ENCODE data around the gene PCP2.

Gene PCP2

GRCh38 chr19:7633698-7634097, at the start of gene PCP2:
Gene PCP2 (minus strand): TSS chr19:7633719. CDS start chr19:7633457, 262 bp downstream.
- in situ Hi-C loops (cut with MboI; ENCODE audit: low sequenced_read_pairs): no loop called here

GRCh38 chr19:7682175-7682855, 48.8 kb upstream of the PCP2 start:
- in situ Hi-C loops (cut with MboI; ENCODE audit: low sequenced_read_pairs): no loop called here

- in situ Hi-C loops (cut with MboI; ENCODE audit: low sequenced_read_pairs): no loop called here
These were observed 48.0 kb upstream of the PCP2 start for GRCh38 chr19:7681340-7682174.

- in situ Hi-C loops (cut with MboI; ENCODE audit: low sequenced_read_pairs): no loop called here
These were observed 47.3 kb upstream of the PCP2 start, which contains the start of gene TRAPPC5 for GRCh38 chr19:7680606-7681339. Gene TRAPPC5 (plus strand): TSS chr19:7680833. CDS start chr19:7682254, 1,421 bp downstream.

GRCh38 chr19:7679771-7680605, 46.5 kb upstream of the PCP2 start:
- in situ Hi-C loops (cut with MboI; ENCODE audit: low sequenced_read_pairs): no loop called here

- in situ Hi-C loops (cut with MboI; ENCODE audit: low sequenced_read_pairs): no loop called here
These were observed 45.6 kb upstream of the PCP2 start for GRCh38 chr19:7678971-7679751.

GRCh38 chr19:7677669-7678311, 44.3 kb upstream of the PCP2 start:
- in situ Hi-C loops (cut with MboI; ENCODE audit: low sequenced_read_pairs): no loop called here

- in situ Hi-C loops (cut with MboI; ENCODE audit: low sequenced_read_pairs): no loop called here
These were observed 43.3 kb upstream of the PCP2 start, which contains the start of gene MCEMP1 for GRCh38 chr19:7676854-7677253. Gene MCEMP1 (plus strand): TSS chr19:7677090. CDS start chr19:7677121, 31 bp downstream.

- in situ Hi-C loops (cut with MboI; ENCODE audit: low sequenced_read_pairs): no loop called here
These were observed 42.9 kb upstream of the PCP2 start for GRCh38 chr19:7676376-7676775.

- in situ Hi-C loops (cut with MboI; ENCODE audit: low sequenced_read_pairs): no loop called here
These were observed 40.8 kb upstream of the PCP2 start for GRCh38 chr19:7674010-7675005.

GRCh38 chr19:7672522-7672921, 39.0 kb upstream of the PCP2 start:
- in situ Hi-C loops (cut with MboI; ENCODE audit: low sequenced_read_pairs): no loop called here

GRCh38 chr19:7670790-7671189, 37.3 kb upstream of the PCP2 start:
- in situ Hi-C loops (cut with MboI; ENCODE audit: low sequenced_read_pairs): no loop called here

- in situ Hi-C loops (cut with MboI; ENCODE audit: low sequenced_read_pairs): no loop called here
These were observed 36.7 kb upstream of the PCP2 start for GRCh38 chr19:7670150-7670783.

- in situ Hi-C loops (cut with MboI; ENCODE audit: low sequenced_read_pairs): no loop called here
These were observed 36.1 kb upstream of the PCP2 start for GRCh38 chr19:7669641-7670040.

GRCh38 chr19:7668842-7669241, 35.3 kb upstream of the PCP2 start, which contains the start of gene RETN:
Gene RETN (plus strand): TSS chr19:7669049. CDS start chr19:7669327, 278 bp downstream.
- in situ Hi-C loops (cut with MboI; ENCODE audit: low sequenced_read_pairs): no loop called here

- in situ Hi-C loops (cut with MboI; ENCODE audit: low sequenced_read_pairs): no loop called here
These were observed 31.6 kb upstream of the PCP2 start for GRCh38 chr19:7665076-7665475.

GRCh38 chr19:7663706-7664105, 30.2 kb upstream of the PCP2 start:
- in situ Hi-C loops (cut with MboI; ENCODE audit: low sequenced_read_pairs): no loop called here

Data from HL-60/S4 treated with retinoic acid at 250 ng/mL for 4 days and 3 days (cell line).